ENCODE data around the gene TAC3. TPM values are rescaled to one million over a fixed set of nuclear protein-coding genes. Genes with fewer than 3 reads are reported as not detected.
A peak's percentile ranks its signal among the peaks of the same experiment; 100 is the strongest.

The TAC3 gene
- total and polyA plus RNA-seq, 2 of the 4 experiments (the other 2 are of a cell fraction), result 0.94 TPM; not detected in 1

- Histone ChIP-seq H4K5ac (ENCODE audit: low read depth, low read length) (no peak overlapping the region), H3K36me3 (ENCODE audit: control insufficient read depth, insufficient read depth, low read length) (peaks cover 11% of the 10 kb centered on the region), H2BK20ac (ENCODE audit: low read depth, low read length) (no peak overlapping the region), H2BK5ac (ENCODE audit: low read depth, low read length, poor library complexity, severe bottlenecking) (no peak overlapping the region), H3K4me2 (ENCODE audit: low read depth, low read length) (no peak overlapping the region), H3K9ac (ENCODE audit: low read depth, low read length) (no peak overlapping the region), H3K27ac (ENCODE audit: insufficient read depth, low read length) (no peak overlapping the region), H3K27me3 (ENCODE audit: control insufficient read depth, insufficient read depth, low read length) (no peaks in the 10 kb centered on the region), H3K4ac (ENCODE audit: low read depth, low read length) (no peak overlapping the region), H2BK120ac (ENCODE audit: low read depth, low read length) (no peak overlapping the region), H3K56ac (ENCODE audit: extremely low read depth, insufficient read depth, low read length) (no peak overlapping the region), H3K9me1 (ENCODE audit: insufficient read depth, low read length) (no peaks in the 10 kb centered on the region), H4K20me1 (ENCODE audit: insufficient read depth, low read length) (no peaks in the 10 kb centered on the region; the same call in 1 of the 2 replicates), H2AK5ac (ENCODE audit: low read depth, low read length) (no peak overlapping the region), H2AK9ac (replicated peaks; ENCODE audit: low read depth, low read length, poor library complexity) (no peak overlapping the region), H2BK15ac (ENCODE audit: low read depth, low read length) (no peak overlapping the region), H3K18ac (ENCODE audit: low read depth, low read length) (no peak overlapping the region), H4K8ac (ENCODE audit: low read depth in 2 of 2, low read length in 2 of 2) (no peak overlapping the region), H3K79me1 (ENCODE audit: low read depth in 1 of 2, low read length in 2 of 2) (peaks cover 5 to 7% of the 10 kb centered on the region in 2 experiments; a peak in 2 of 4 replicates), H3K4me3 (ENCODE audit: insufficient read depth, low read depth, low read length) (no peak overlapping the region), H3K23ac (ENCODE audit: low read depth, low read length) (no peak overlapping the region), H3K14ac (replicated peaks; ENCODE audit: low read depth, low read length) (no peak overlapping the region), H3K4me1 (ENCODE audit: control insufficient read depth, insufficient read depth, low read length) (no peaks in the 10 kb centered on the region), H3K9me3 (ENCODE audit: control insufficient read depth, insufficient read depth, low read length) (no peaks in the 10 kb centered on the region), H2AFZ (replicated peaks; ENCODE audit: low read length, poor library complexity) (no peak overlapping the region), H4K91ac (ENCODE audit: insufficient read depth, low read depth, low read length) (no peak overlapping the region)
- intact Hi-C loops (cut with micrococcal nuclease) (loop anchor here (5.0 kb wide), 1 partner anchor 307 kb away; no protein-coding TSS in a partner anchor), dilution Hi-C loops (cut with HindIII; ENCODE audit: low sequenced_read_pairs, unreplicated experiment) (no loop called here), in situ Hi-C loops (cut with MboI; ENCODE audit: low sequenced_read_pairs) (loop anchor here (10.0 kb wide), 1 partner anchor 309 kb away; the partner anchor contains the start of gene PRIM1)
- DNase-seq (peak; percentile 41), ATAC-seq (ENCODE audit: low read depth) (no peak)
- POLR2A ChIA-PET (ENCODE audit: unreplicated experiment), result no interaction called here
- CTCF ChIA-PET, result interaction anchor here (1.4 kb wide), 2 partner anchors 48 to 55 kb away, joined by 3 to 4 read pairs; no protein-coding TSS in a partner anchor
- no CpG with 5 or more reads among the region's 5 CpGs for WGBS, 2 experiments (ENCODE audit: extremely low coverage in 2 of 2, insufficient read length in 1 of 2)
- BruUV-seq (replicated peaks), result no TSS peak
- TF ChIP-seq NFE2L2 (IDR thresholded peaks at IDR 0.05; ENCODE audit: low read depth, low read length), result no peak
- no peak for TF ChIP-seq RCOR1 (IDR thresholded peaks at IDR 0.05; ENCODE audit: insufficient replicate concordance, low read length)
- TF ChIP-seq, protein P1, sequence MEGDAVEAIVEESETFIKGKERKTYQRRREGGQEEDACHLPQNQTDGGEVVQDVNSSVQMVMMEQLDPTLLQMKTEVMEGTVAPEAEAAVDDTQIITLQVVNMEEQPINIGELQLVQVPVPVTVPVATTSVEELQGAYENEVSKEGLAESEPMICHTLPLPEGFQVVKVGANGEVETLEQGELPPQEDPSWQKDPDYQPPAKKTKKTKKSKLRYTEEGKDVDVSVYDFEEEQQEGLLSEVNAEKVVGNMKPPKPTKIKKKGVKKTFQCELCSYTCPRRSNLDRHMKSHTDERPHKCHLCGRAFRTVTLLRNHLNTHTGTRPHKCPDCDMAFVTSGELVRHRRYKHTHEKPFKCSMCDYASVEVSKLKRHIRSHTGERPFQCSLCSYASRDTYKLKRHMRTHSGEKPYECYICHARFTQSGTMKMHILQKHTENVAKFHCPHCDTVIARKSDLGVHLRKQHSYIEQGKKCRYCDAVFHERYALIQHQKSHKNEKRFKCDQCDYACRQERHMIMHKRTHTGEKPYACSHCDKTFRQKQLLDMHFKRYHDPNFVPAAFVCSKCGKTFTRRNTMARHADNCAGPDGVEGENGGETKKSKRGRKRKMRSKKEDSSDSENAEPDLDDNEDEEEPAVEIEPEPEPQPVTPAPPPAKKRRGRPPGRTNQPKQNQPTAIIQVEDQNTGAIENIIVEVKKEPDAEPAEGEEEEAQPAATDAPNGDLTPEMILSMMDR (conservative IDR thresholded peaks at IDR 0.05; ENCODE audit: low read depth, low read length), result no peak
- TF ChIP-seq CHD1 (IDR thresholded peaks at IDR 0.05; ENCODE audit: low read depth, low read length), result no peak
- TF ChIP-seq MXI1 (IDR thresholded peaks at IDR 0.05; ENCODE audit: borderline replicate concordance, low read depth, low read length), result no peak
- no peak for TF ChIP-seq BHLHE40 (IDR thresholded peaks at IDR 0.05; ENCODE audit: low read depth, low read length)
- TF ChIP-seq USF2 (IDR thresholded peaks at IDR 0.05; ENCODE audit: low read depth, low read length), result no peak
- TF ChIP-seq, protein P2, sequence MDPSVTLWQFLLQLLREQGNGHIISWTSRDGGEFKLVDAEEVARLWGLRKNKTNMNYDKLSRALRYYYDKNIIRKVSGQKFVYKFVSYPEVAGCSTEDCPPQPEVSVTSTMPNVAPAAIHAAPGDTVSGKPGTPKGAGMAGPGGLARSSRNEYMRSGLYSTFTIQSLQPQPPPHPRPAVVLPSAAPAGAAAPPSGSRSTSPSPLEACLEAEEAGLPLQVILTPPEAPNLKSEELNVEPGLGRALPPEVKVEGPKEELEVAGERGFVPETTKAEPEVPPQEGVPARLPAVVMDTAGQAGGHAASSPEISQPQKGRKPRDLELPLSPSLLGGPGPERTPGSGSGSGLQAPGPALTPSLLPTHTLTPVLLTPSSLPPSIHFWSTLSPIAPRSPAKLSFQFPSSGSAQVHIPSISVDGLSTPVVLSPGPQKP (IDR thresholded peaks at IDR 0.05; ENCODE audit: borderline replicate concordance, low read depth, low read length), result no peak
- no peak for TF ChIP-seq POLR2A (IDR thresholded peaks at IDR 0.05; ENCODE audit: low read depth, low read length)
These were observed 47.8 kb upstream of the TAC3 start for GRCh38 chr12:57063991-57064685.
